Ammon's horn (tissue), 1 donor: ENCODE results near the gene PRRT2.
"Not testable (repeated sequence)": the region's sequence is repeated elsewhere in the genome, so short reads cannot be mapped to it uniquely, and the experiment has no call there.

ENCODE experiments used
- DNase-seq: peaks from one replicate; pipeline ENCODE4 v3.0.0-alpha.2; 2016; ENCODE audit warnings: low spot score

PRRT2 gene

DNA sequence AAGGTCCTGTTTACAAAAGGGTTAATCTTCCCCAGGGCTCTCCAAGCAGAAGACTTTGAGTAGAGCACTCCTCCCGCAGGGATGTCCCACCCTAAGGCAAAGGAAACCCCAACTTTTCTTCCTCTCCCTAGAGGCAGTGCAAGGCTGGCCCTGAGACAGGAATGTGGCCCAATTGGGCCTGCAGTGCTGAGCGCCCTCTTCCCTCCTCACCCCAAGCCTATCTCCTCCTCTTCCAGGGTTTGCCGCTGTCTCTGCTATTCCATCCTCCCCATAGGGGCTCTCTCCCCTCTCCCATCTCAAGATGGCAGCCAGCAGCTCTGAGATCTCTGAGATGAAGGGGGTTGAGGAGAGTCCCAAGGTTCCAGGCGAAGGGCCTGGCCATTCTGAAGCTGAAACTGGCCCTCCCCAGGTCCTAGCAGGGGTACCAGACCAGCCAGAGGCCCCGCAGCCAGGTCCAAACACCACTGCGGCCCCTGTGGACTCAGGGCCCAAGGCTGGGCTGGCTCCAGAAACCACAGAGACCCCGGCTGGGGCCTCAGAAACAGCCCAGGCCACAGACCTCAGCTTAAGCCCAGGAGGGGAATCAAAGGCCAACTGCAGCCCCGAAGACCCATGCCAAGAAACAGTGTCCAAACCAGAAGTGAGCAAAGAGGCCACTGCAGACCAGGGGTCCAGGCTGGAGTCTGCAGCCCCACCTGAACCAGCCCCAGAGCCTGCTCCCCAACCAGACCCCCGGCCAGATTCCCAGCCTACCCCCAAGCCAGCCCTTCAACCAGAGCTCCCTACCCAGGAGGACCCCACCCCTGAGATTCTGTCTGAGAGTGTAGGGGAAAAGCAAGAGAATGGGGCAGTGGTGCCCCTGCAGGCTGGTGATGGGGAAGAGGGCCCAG, 1.0 kb downstream of the PRRT2 start:
- DNase-seq, result no peak

DNA sequence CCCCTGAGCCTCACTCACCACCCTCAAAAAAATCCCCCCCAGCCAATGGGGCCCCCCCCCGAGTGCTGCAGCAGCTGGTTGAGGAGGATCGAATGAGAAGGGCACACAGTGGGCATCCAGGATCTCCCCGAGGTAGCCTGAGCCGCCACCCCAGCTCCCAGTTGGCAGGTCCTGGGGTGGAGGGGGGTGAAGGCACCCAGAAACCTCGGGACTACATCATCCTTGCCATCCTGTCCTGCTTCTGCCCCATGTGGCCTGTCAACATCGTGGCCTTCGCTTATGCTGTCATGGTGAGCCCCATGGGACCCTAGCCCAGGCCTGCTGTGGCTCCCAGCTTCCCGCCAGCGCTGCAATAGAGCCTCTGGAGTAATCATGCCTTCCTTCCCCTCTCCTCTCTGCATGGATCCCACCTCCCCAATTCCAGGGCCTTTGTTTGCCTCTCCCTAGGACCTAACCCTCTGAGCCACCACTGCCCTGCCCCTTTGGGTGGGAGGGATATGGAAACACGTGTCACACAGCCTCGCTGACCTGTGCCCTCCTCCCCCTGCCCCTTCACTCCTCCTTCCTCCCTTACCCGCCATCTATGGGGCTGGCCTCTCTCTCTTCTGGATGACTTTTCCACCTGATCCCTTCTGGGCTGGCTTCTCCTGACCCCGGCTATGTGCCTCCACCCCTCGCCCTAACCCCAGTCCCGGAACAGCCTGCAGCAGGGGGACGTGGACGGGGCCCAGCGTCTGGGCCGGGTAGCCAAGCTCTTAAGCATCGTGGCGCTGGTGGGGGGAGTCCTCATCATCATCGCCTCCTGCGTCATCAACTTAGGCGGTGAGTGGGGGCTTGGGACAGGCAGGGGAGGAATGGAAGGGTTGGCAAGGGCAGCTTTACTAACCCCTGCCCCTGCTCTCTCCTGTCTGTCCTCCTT, 1.9 kb downstream of the PRRT2 start:
- no peak for DNase-seq

DNA sequence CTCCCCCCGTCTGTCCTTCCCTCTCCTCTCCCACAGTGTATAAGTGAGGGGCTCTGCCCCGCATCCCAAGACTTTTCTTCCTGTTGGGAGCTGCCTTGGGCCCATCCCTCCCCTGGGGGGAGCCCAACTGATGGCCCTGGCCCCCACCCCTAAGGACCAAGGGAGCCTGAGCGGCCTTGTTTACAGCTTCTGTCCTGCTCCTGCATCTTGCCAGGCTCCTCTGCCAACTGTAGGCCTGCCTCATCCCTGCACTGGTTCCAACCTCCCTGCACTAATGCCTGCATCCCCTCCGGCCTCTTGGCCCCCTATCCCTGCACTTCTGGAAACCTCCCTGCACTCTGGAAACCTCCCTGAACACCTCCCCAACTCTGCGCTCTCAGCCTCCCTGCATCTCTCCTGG, 2.6 kb downstream of the PRRT2 start:
- DNase-seq, result no peak

DNA sequence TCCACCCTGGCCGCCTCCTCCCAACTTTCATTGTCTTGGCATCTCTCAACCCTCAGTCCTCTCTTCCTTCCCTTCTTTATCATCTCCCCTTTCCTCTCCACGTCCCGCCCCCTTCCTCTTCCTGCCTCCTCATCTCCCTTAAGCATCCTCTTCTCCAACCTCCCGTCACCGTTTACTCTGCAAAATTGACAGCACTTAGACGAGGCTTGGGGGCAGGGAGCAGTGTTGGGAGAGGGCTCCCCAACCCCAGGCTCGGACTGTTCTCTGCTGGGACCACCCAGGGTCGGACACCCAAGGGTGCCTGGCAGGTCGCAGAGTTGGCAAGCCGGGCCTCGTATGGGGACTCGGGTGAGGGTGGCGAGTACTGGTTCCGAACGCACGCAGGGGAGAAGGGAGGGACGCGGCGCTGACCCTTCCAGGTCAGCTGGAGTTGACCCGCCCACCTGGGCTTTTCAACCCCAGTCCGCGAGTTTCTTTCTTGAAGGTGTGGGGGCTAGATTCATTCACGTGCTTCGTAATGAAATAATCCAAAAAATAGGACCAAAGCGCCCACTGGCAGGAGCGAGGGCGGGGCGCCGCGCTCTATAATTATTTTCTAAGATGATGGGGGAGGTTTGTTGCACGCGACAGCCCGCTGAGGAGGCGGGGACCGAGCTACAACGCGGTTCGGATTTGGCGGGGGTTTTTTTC, 3.2 kb downstream of the PRRT2 start:
- no peak for DNase-seq

DNA sequence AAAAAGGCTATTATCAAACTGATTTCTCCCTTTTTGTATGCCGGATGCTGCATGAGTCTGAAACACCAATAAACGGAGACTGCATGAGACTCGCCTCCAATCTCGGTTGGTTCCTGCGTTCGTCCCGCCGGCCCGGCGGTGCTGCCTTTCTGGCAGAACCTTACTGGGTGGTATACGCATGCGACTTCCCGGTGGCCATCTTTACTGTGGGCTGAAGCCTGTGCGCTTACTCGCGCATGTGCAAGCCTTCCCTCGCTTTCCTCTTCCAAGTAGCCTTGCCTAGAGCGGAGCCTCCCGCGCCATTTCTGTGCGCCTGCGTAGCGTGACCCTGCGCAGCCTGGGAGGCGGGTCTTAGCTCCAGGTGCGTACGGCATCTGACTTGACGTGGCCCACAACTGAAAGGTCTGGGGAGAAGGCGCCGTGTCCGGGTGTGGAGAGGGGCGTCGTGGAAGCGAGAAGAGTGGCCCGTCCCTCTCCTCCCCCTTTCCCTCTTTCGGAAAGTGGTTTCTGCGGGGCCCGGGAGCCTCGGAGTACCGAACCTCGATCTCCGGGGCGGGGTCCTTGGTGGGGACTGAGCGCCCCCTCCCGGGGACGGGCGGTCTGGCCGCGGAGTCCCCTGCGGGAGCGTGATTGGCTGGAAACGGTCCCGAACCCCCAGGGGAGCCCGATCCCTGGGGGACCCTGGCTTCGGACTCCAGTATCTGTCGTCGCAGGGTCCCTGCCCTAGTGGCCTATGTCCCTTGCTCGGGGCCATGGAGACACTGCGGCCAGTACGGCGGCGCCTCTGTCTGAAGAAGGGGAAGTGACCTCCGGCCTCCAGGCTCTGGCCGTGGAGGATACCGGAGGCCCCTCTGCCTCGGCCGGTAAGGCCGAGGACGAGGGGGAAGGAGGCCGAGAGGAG, 4.0 kb downstream of the PRRT2 start, which contains the start of gene PAGR1:
TSS of gene PAGR1 (plus strand) at position 360 of the 901 bp plus-strand sequence. CDS start at position 734, 374 bp downstream.
- DNase-seq, result peak; percentile 99

DNA sequence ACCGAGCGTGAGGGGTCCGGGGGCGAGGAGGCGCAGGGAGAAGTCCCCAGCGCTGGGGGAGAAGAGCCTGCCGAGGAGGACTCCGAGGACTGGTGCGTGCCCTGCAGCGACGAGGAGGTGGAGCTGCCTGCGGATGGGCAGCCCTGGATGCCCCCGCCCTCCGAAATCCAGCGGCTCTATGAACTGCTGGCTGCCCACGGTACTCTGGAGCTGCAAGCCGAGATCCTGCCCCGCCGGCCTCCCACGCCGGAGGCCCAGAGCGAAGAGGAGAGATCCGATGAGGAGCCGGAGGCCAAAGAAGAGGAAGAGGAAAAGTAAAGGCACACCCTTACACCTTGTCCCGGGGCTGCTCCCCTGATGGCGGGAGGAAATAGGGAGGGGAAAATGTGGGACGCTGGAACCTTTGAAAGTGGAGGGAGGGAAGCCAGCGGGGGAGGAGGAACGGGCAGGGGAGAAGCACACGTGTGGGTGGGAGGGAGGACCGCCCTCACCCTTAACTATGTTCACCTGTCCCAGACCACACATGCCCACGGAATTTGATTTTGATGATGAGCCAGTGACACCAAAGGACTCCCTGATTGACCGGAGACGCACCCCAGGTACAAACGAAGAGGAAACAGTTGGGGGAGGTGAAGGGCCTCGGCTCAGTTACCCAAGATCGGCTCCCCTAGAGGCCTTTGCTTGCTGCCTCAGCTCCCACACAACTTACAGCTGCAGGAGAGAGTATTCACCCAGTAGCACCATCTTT, 4.9 kb downstream of the PRRT2 start:
- no peak for DNase-seq

DNA sequence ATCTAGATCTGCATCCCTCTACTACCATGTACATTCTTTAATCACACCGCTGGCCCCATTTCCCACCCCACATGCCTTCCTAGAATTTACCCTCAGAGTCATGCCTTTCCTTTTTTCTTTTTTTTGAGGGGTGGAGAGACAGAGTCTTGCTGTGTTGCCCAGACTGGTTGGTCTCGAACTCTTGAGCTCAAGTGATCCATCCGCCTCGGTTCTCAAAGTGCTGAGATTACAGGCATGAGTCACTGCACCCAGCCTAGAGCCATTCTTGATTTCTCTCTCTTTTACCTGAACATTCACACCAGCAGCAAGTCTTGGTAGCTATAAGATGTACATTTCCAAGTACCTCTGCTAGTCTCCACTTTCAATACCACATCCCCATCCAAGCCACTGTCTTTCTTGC, 6.1 kb downstream of the PRRT2 start:
- DNase-seq, result no peak

DNA sequence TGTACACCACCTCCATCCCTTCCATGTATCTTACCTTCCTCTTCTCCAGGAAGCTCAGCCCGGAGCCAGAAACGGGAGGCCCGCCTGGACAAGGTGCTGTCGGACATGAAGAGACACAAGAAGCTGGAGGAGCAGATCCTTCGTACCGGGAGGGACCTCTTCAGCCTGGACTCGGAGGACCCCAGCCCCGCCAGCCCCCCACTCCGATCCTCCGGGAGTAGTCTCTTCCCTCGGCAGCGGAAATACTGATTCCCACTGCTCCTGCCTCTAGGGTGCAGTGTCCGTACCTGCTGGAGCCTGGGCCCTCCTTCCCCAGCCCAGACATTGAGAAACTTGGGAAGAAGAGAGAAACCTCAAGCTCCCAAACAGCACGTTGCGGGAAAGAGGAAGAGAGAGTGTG, 7.5 kb downstream of the PRRT2 start:
- no peak for DNase-seq

DNA sequence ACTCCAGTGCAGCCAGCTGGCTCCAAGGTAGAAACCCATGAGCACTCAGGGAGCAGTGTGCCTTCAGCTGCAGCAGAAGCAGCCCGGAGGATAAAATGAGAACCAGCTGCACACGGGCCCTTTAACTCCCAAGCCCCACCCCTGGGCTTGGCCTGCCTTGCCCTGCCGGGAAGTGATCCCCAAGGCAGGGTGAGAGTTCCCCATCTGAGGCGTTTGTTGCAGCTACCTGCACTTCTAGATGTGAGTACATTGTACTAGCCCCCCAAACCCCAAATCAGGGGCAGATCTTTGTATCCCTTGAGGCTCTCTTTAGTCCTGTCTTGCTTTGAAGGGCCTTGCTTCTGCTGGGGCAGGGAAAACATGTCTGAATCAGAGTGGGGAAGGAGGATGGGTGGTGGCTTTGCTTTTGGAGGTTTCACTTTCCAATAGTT, 8.3 kb downstream of the PRRT2 start, which contains the start of gene MVP:
TSS of gene MVP (plus strand) at position 192 of the 431 bp plus-strand sequence. CDS start 10,088 bp downstream, outside the sequence.
- DNase-seq, result peak; percentile 61

DNA sequence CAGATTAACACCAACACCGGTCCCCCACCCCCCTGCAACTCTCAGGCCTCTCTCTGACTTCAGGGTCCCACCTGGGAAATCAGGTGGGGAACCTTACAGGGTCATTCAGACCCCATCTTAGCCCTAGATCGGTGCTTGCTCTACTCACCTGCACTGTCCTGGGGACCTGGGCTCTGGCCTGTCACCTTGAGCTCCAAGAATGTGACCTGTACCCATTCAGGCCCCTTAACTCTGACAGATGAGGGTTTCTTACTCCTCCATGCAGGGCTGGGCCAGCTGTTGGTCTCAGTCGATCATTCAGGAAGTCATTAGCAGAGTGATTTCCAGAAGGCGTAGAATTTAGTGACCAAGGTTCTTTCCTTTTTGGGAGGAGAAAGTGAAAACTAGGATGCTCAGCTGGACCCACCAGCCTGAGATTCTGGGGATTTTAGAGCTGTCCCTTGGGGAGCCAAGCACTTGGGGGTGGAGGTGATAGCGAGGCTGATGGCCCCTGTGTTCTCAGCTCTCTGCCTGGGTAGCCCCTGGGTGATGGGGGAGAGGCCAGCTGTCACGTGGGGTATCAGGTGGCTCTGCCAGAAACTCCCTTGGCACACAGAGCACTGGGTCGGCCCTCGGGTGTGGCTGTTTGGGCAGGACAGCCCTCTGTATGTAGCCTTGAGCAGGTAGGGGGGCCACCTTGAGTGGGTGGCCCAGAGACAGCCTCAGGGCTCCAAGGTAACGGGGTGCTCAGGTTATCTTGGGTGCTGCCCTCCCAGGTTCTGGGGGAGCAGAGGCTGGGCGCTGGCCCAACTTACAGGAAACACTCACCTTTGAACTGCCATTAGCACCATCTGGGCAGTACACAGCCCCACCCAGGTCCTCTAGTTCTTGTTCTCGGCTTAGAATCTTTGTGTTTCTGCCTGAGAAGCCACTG, 9.0 kb downstream of the PRRT2 start:
- DNase-seq, result no peak

DNA sequence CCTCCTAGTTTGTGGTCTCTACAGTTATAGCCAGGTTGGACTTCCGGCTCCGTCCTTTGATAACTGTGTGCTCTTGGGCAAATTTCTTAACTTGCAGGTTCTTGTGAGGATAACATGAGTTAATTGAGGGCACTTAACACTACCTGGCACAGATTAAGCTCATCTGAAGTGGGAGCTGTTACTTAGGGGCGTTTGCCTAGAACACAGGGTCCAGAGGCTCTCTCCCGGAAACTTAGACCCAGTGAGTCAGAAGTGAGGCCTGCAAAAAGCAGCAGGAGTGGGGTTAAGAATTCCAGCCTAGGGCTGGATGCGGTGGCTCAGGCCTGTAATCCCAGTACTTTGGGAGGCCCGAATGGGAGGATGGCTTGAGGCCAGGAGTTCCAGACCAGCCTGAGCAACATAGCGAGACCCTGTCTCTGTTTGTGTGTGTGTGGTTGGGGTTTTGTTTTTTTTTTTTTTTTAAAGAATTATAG, 9.7 kb downstream of the PRRT2 start:
- no peak for DNase-seq

DNA sequence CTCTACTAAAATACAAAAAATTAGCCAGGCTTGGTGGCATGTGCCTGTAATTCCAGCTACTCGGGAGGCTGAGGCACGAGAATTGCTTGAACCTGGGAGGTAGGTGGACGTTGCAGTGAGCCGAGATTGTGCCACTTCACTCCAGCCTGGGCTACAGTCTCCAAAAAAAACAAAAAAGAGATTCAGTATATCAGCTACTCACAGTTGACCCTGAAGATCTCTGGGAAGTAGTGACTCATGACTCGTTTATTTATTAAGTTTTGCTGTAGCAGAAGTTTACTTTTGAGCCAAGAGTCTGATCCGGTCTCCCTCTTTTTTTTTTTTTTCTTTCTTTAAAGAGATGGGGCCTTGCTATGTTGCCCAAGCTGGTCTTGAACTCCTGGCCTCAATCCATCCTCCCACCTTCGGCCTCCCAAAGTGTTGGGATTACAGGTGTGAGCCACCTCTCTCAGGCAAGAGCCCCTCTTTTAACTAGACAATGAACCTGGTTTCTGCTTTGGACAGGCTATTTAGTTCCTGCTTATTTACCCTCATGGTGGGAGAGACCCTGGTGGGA, 12.7 kb downstream of the PRRT2 start:
- no peak for DNase-seq

DNA sequence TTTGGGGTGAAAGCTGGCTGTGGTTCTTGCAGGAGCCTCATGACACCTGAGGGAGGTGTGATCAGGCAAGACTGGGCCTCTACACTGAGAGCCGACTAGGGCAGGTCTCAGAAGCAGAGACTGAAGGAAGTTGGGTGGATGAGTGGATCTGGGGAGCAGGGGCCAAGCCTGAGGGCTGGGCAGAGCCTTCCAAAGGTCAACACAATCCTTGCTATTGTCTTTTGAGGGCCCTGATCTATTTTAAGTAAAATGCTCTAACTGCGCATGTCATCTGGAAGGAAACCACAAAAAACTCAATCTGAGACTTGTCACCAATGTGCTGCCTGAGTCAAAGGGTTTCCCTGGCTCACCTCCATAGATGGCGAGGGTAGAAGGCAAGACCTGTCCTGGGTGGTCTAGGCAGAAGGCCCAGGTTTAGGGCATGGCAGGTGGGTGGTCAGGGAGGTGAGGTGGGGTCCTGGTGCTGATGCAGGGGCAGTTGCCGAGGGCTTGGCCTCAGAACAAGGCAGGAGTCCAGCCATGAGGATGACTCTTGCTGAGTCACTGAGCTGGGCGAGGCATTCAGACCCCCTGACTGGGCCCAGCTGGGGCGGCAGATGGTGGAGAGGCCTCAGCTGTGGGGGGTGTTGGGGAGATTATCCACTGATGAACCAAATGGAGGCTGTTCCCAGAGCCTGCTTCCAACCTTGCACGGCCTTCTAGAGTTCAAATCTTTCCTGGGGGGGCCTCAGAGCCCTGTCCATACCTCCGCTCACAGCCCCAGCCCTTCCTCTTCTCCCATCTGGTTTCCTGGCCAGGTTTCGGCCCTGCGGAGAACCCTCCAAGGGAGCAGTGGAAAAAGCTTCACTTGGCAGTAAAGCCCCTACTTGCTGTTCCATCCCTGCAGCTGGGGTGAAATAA, 13.4 kb downstream of the PRRT2 start:
- no peak for DNase-seq

DNA sequence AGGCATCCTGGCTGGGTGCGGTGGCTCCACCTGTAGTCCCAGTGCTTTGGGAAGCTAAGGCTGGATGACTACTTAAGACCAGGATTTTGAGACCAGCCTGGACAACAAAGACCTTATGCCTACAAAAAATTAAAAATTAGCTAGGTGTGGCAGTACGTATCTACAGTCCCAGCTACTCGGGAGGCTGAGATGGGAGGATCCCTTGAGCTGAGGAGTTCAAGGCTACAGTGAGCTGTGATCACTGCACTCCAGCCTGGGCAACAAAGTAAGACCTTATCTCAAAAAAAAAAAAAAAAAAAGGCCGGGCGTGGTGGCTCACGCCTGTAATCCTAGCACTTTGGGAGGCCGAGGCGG, 14.3 kb downstream of the PRRT2 start:
- no peak for DNase-seq

DNA sequence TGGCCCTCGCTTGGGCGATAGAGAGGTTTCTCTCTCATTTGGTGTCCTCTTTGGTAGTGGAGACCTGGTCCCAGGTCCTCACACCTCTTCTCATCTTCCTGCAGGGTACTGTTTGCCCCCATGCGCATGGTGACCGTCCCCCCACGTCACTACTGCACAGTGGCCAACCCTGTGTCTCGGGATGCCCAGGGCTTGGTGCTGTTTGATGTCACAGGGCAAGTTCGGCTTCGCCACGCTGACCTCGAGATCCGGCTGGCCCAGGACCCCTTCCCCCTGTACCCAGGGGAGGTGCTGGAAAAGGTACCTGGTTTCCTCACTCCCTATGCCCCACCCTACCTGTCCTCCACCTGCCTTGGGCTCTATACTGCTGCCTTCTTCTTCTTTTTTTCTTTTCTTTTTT, 18.8 kb downstream of the PRRT2 start:
- no peak for DNase-seq

DNA sequence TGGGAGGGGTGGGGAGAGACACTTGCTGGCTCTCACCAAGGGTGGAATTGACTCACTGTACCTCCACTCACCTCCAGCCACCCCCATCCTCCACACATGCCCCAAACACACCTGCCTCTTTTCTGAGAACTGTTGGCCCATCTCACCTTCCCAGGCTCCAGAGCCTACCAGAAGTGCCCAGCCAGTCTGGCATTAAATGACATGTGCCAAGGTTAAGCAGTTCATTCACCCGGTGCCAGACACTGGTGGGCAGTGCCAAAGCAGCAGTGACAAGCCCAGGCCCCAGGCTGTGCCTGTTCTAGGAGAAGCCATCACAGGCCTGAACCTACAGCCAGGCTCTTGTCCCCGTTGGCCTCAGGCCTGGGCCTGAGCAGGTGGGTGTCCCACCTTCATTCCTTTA, 19.5 kb downstream of the PRRT2 start:
- DNase-seq, result no peak

DNA sequence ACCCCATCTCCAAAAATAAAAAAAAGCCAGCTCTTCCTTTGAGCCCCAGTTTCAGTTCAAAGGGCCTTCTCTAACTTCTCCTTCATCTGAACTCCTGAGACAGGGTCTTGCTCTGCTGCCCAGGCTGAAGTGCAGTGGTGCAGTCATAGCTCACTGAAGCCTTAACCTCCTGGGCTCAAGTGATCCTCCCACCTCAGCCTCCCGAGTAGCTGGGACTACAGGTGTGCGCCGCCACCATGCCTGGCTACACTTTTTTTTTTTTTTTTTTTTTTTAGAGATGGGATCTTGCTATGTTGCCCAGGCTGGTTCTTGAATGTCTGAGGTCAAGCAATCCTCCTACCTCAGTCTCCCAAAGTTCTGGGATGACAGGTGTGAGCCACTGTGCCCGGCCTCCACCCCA, 21.2 kb downstream of the PRRT2 start:
- DNase-seq, result not testable (repeated sequence)

DNA sequence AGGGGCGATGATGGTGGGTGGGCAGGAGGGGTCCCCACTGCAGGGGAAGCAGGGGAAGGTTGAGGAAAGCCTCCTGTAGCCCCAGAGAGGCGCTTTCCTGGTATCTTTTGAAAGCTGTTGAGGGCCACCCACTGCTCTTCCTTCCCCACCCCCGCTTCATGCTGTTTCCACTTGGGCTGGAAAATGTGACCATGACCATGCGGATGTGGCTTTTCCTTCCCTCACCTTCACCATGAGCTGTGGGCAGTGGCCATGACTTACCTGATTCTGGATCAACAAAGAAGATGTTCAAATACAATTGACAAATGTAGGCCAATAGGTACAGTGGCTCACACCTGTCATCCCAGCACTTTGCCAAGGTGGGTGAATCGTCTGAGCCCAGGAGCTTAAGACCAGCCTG, 22.1 kb downstream of the PRRT2 start:
- no peak for DNase-seq
